ENCODE results near the gene IQSEC1. TPM values are rescaled to one million over a fixed set of nuclear protein-coding genes. Genes with fewer than 3 reads are reported as not detected.

Gene IQSEC1
- total and polyA plus RNA-seq, 2 donors: 9.4 to 21.9 TPM

DNA sequence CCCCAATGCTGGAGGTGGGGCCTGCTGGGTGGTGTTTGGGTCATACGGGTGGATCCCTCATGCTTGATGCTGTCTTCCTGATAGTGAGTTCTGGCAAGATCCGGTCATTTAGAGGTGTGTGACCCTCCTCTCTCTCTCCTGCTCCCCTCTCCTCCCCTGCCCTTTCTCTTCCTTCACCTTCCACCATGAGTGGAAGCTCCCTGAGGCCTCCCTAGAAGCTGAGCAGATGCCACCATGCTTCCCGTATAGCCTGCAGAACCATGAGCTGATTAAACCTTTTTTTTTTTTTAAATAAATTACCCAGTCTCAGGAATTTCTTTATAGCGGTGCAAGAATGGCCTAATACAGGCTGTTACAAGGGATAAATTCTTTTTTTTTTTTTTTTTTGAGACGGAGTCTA is 36.3 kb upstream of the IQSEC1 start:
- Histone ChIP-seq H3K36me3 (ENCODE audit: control insufficient read depth in 2 of 2, insufficient read depth in 2 of 2, low read length in 1 of 2) (no peaks in the 10 kb centered on the region), H3K27me3 (ENCODE audit: control insufficient read depth in 2 of 2, insufficient read depth in 1 of 2, low read length in 1 of 2) (peaks cover 0 to 4% of the 10 kb centered on the region in 2 donors), H3K9me3 (ENCODE audit: control insufficient read depth in 2 of 2, insufficient read depth in 1 of 2, low read length in 1 of 2) (peaks cover 0 to 3% of the 10 kb centered on the region in 2 donors), H3K4me1 (ENCODE audit: control insufficient read depth in 2 of 2, insufficient read depth in 2 of 2, low read length in 2 of 2) (peaks cover 0 to 23% of the 10 kb centered on the region in 2 donors), H3K4me3 (ENCODE audit: low read length in 2 of 2) (no peak overlapping the region), H3K27ac (ENCODE audit: low read depth in 1 of 2, low read length in 1 of 2) (no peak overlapping the region)
- 98% methylated on average over 5 of the region's 5 CpGs for WGBS
- DNase-seq (ENCODE audit: low read depth in 6 of 9, low spot score in 9 of 9): no peak

- Histone ChIP-seq H3K4me3 (ENCODE audit: low read length in 2 of 2) (no peak overlapping the region), H3K9me3 (ENCODE audit: control insufficient read depth in 2 of 2, insufficient read depth in 1 of 2, low read length in 1 of 2) (peaks cover 0 to 3% of the 10 kb centered on the region in 2 donors), H3K4me1 (ENCODE audit: control insufficient read depth in 2 of 2, insufficient read depth in 2 of 2, low read length in 2 of 2) (peaks cover 0 to 20% of the 10 kb centered on the region in 2 donors), H3K27me3 (ENCODE audit: control insufficient read depth in 2 of 2, insufficient read depth in 1 of 2, low read length in 1 of 2) (peaks cover 0 to 4% of the 10 kb centered on the region in 2 donors), H3K36me3 (ENCODE audit: control insufficient read depth in 2 of 2, insufficient read depth in 2 of 2, low read length in 1 of 2) (no peaks in the 10 kb centered on the region), H3K27ac (ENCODE audit: low read depth in 1 of 2, low read length in 1 of 2) (no peak overlapping the region)
- no peak for DNase-seq (ENCODE audit: low read depth in 6 of 9, low spot score in 9 of 9)
- 98% methylated on average over 12 of the region's 12 CpGs for WGBS
Measured at GRCh38 chr3:13108861-13109260, 35.6 kb upstream of the IQSEC1 start.

DNA sequence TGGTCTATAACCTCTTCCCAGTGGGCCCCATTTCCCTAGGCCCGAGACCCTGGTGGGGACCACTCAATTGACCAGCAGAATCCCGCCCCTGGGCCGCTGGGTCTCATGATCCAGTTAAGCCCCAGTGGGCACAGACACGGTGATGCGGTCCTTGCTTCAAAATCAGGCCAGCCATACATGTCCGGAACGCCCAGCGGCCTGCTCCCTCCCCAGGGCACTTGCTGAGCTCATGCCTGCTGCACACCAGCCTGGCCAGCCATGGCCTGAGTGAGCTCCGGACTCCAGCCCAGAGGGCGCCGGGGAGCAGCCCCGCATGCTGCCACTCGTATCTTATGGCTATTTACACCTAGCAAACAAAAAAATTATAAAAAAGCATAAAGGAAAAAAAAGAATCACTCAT is 34.4 kb upstream of the IQSEC1 start:
- Histone ChIP-seq H3K27me3 (ENCODE audit: control insufficient read depth in 2 of 2, insufficient read depth in 1 of 2, low read length in 1 of 2) (peaks cover 0 to 4% of the 10 kb centered on the region in 2 donors), H3K27ac (ENCODE audit: low read depth in 1 of 2, low read length in 1 of 2) (no peak overlapping the region), H3K9me3 (ENCODE audit: control insufficient read depth in 2 of 2, insufficient read depth in 1 of 2, low read length in 1 of 2) (peaks cover 0 to 3% of the 10 kb centered on the region in 2 donors), H3K4me3 (ENCODE audit: low read length in 2 of 2) (no peak overlapping the region), H3K4me1 (ENCODE audit: control insufficient read depth in 2 of 2, insufficient read depth in 2 of 2, low read length in 2 of 2) (peaks cover 0 to 16% of the 10 kb centered on the region in 2 donors), H3K36me3 (ENCODE audit: control insufficient read depth in 2 of 2, insufficient read depth in 2 of 2, low read length in 1 of 2) (no peaks in the 10 kb centered on the region)
- WGBS: 90% methylated on average over 13 of the region's 13 CpGs
- no peak for DNase-seq (ENCODE audit: low read depth in 6 of 9, low spot score in 9 of 9)

DNA sequence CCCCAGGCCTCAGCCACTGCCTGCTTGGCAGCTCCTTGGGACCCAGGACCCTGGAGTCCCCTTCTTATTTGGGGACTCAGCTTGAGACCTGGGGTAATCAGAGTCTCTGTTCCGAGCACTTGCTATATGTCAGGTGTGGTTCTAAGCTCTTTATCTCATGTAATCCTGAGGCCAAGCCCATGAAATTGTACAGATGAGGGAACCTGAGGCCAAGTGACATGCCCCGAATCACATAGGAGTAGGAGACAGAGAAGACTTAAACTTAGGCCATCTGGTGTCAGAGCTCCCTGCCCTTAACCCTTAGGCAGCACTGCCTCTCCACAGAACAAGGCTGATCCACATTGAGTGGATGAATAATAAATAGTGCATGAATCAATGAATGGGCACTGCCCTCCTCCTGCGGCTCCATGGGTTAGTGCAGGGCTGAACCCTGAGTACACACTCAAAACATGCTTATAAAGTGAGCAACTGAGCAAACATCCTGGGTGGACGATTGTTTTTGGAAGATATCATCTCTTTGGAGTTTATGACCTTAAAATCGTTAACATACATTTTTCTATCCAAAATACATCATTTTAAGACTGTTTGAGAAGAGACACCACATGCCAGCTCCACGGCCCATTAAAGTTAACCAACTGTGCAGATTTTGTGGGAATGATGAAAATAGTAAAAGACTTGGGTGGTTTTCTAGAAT is 33.2 kb upstream of the IQSEC1 start:
- no peak for DNase-seq (ENCODE audit: low read depth in 6 of 9, low spot score in 9 of 9)
- 94% methylated on average over 6 of the region's 6 CpGs for WGBS
- no peak overlapping the region for H3K4me3 ChIP-seq (ENCODE audit: low read length in 2 of 2)
- no peak overlapping the region for H3K27ac ChIP-seq (ENCODE audit: low read depth in 1 of 2, low read length in 1 of 2)
- peaks cover 0 to 4% of the 10 kb centered on the region in 2 donors for H3K27me3 ChIP-seq (ENCODE audit: control insufficient read depth in 2 of 2, insufficient read depth in 1 of 2, low read length in 1 of 2)
- peaks cover 0 to 10% of the 10 kb centered on the region in 2 donors for H3K4me1 ChIP-seq (ENCODE audit: control insufficient read depth in 2 of 2, insufficient read depth in 2 of 2, low read length in 2 of 2)
- peaks cover 0 to 3% of the 10 kb centered on the region in 2 donors for H3K9me3 ChIP-seq (ENCODE audit: control insufficient read depth in 2 of 2, insufficient read depth in 1 of 2, low read length in 1 of 2)
- no peaks in the 10 kb centered on the region for H3K36me3 ChIP-seq (ENCODE audit: control insufficient read depth in 2 of 2, insufficient read depth in 2 of 2, low read length in 1 of 2)

DNA sequence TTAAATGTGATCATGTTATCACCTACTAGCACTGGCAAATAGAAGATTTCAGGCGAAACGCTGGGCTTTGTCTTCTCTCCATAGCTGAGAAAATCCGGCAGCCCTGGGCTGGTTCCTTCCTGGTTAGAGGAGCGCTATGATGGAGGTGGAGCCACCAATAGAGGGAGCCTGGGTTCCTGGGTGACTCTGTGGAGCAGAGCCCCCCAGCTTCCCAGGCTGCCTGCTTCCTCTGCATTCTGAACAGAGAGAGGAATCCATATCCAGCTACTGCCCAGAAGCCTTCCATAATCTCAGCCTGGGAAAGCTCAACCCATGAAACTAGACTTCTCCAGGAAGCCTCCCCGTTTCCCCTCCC is 32.6 kb upstream of the IQSEC1 start:
- peaks cover 0 to under 1% of the 10 kb centered on the region in 2 donors for H3K27me3 ChIP-seq (ENCODE audit: control insufficient read depth in 2 of 2, insufficient read depth in 1 of 2, low read length in 1 of 2)
- H3K4me1 ChIP-seq (ENCODE audit: control insufficient read depth in 2 of 2, insufficient read depth in 2 of 2, low read length in 2 of 2): peaks cover 0 to 6% of the 10 kb centered on the region in 2 donors
- peaks cover 0 to 3% of the 10 kb centered on the region in 2 donors for H3K9me3 ChIP-seq (ENCODE audit: control insufficient read depth in 2 of 2, insufficient read depth in 1 of 2, low read length in 1 of 2)
- 95% methylated on average over 5 of the region's 5 CpGs for WGBS
- H3K4me3 ChIP-seq (ENCODE audit: low read length in 2 of 2): no peak overlapping the region
- no peak for DNase-seq (ENCODE audit: low read depth in 6 of 9, low spot score in 9 of 9)
- no peak overlapping the region for H3K27ac ChIP-seq (ENCODE audit: low read depth in 1 of 2, low read length in 1 of 2)
- H3K36me3 ChIP-seq (ENCODE audit: control insufficient read depth in 2 of 2, insufficient read depth in 2 of 2, low read length in 1 of 2): no peaks in the 10 kb centered on the region

DNA sequence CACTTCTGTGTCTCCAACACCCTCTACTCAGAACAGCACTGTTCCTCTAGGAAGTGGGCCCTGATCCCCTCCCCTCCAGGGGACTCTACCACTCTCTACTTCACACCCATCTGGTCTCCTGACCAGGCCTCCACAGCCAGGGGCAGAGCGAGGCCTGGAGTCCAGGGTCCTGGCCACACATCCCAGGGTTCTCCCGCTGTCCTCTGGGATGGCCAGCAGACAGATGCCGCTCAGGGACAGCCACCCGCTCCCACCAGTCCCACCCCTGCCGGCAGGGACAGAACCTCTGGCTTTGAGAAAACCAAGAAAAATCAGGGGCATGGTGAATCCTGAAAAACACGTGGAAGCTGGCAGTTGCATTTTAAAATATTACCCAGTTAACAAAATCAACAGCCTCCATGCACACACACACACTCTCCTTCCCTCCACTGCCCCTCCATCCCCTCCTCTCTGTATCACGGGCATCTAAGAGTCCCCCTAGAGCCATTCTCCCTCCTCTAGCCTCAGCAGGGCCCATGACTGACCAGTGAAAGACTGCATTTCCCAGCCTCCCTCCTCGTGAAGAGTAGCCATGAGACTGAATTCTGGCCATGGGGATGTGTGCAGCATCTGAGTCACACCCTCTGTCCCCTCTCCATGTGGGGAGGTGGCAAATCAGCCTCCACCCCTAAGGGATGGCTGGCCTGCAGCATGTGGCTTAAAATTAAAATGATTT is 32.1 kb upstream of the IQSEC1 start:
- H3K36me3 ChIP-seq (ENCODE audit: control insufficient read depth in 2 of 2, insufficient read depth in 2 of 2, low read length in 1 of 2): no peaks in the 10 kb centered on the region
- no peak overlapping the region for H3K27ac ChIP-seq (ENCODE audit: low read depth in 1 of 2, low read length in 1 of 2)
- H3K27me3 ChIP-seq (ENCODE audit: control insufficient read depth in 2 of 2, insufficient read depth in 1 of 2, low read length in 1 of 2): no peaks in the 10 kb centered on the region
- DNase-seq (ENCODE audit: low read depth in 6 of 9, low spot score in 9 of 9): no peak
- peaks cover 0 to under 1% of the 10 kb centered on the region in 2 donors for H3K4me1 ChIP-seq (ENCODE audit: control insufficient read depth in 2 of 2, insufficient read depth in 2 of 2, low read length in 2 of 2)
- H3K4me3 ChIP-seq (ENCODE audit: low read length in 2 of 2): no peak overlapping the region
- 95% methylated on average over 8 of the region's 8 CpGs for WGBS
- H3K9me3 ChIP-seq (ENCODE audit: control insufficient read depth in 2 of 2, insufficient read depth in 1 of 2, low read length in 1 of 2): peaks cover 0 to 3% of the 10 kb centered on the region in 2 donors

GRCh38 chr3:13104511-13104910 is 31.3 kb upstream of the IQSEC1 start:
- H3K4me3 ChIP-seq (ENCODE audit: low read length in 2 of 2): no peak overlapping the region
- 97% methylated on average over 12 of the region's 12 CpGs for WGBS
- H3K27me3 ChIP-seq (ENCODE audit: control insufficient read depth in 2 of 2, insufficient read depth in 1 of 2, low read length in 1 of 2): no peaks in the 10 kb centered on the region
- H3K4me1 ChIP-seq (ENCODE audit: control insufficient read depth in 2 of 2, insufficient read depth in 2 of 2, low read length in 2 of 2): no peaks in the 10 kb centered on the region
- H3K36me3 ChIP-seq (ENCODE audit: control insufficient read depth in 2 of 2, insufficient read depth in 2 of 2, low read length in 1 of 2): no peaks in the 10 kb centered on the region
- no peak overlapping the region for H3K27ac ChIP-seq (ENCODE audit: low read depth in 1 of 2, low read length in 1 of 2)
- H3K9me3 ChIP-seq (ENCODE audit: control insufficient read depth in 2 of 2, insufficient read depth in 1 of 2, low read length in 1 of 2): peaks cover 0 to 2% of the 10 kb centered on the region in 2 donors
- DNase-seq (ENCODE audit: low read depth in 6 of 9, low spot score in 9 of 9): no peak

DNA sequence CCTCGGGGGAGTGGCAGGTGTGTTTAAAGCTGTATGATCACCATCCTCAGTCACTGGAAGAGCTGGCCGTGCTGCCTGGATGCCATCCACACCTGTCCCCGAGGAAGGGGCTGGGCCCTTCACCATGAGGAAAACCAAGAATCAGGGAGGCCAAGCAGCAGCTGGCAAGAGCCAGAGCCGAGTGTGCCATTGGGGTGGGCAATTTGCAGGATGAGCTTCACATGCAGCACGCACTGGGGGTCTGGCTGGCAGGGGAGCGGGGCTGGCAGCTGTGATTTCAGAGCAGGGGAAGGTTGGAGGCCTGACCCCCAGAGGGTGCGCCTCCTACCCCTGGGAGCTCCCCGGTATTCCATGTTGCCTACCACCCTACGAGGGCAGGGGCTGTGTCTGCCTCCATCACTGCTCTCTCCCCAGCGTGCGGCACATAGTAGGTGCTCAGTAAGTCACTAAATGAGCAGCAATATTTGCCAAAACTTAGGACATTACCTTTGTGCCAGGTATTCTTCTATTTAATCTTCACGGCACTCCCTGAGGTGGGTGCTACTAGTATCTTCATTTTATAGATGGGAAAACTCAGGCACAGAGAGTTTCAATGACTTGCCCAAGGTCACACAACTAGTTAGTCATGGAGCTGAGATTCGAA is 30.3 kb upstream of the IQSEC1 start:
- H3K27ac ChIP-seq (ENCODE audit: low read depth in 1 of 2, low read length in 1 of 2): no peak overlapping the region
- H3K36me3 ChIP-seq (ENCODE audit: control insufficient read depth in 2 of 2, insufficient read depth in 2 of 2, low read length in 1 of 2): no peaks in the 10 kb centered on the region
- H3K27me3 ChIP-seq (ENCODE audit: control insufficient read depth in 2 of 2, insufficient read depth in 1 of 2, low read length in 1 of 2): no peaks in the 10 kb centered on the region
- 94% methylated on average over 13 of the region's 13 CpGs for WGBS
- peaks cover 0 to 2% of the 10 kb centered on the region in 2 donors for H3K4me1 ChIP-seq (ENCODE audit: control insufficient read depth in 2 of 2, insufficient read depth in 2 of 2, low read length in 2 of 2)
- DNase-seq (ENCODE audit: low read depth in 6 of 9, low spot score in 9 of 9): no peak
- H3K4me3 ChIP-seq (ENCODE audit: low read length in 2 of 2): no peak overlapping the region
- no peaks in the 10 kb centered on the region for H3K9me3 ChIP-seq (ENCODE audit: control insufficient read depth in 2 of 2, insufficient read depth in 1 of 2, low read length in 1 of 2)

All from thymus (tissue), 11 donors.